ENCODE measurements around the gene FGF5. TPM values are rescaled to one million over a fixed set of nuclear protein-coding genes. Genes with fewer than 3 reads are reported as not detected.

Gene FGF5
- total and polyA plus RNA-seq, 10 of the 15 experiments (the other 5 are each of a cell fraction or from before 2014, with no cell fraction given): 0.87 to 7.4 (median 1.6) TPM

GRCh38 chr4:80253510-80253909 lies 13.0 kb upstream of the FGF5 start (continued):
- TF ChIP-seq IKZF2 (IDR thresholded peaks at IDR 0.05): no peak
- TF ChIP-seq BMI1 (IDR thresholded peaks at IDR 0.05; ENCODE audit: borderline replicate concordance): no peak
- TF ChIP-seq ZBTB4 (CRISPR knock-in tag; IDR thresholded peaks at IDR 0.05): no peak
- no peak for TF ChIP-seq NFIC (IDR thresholded peaks at IDR 0.05; ENCODE audit: low read depth, low read length)
- no peak for TF ChIP-seq HDGF (IDR thresholded peaks at IDR 0.05)
- TF ChIP-seq LARP7 (IDR thresholded peaks at IDR 0.05): no peak
- TF ChIP-seq ZNF687 (IDR thresholded peaks at IDR 0.05): no peak
